ENCODE data around the gene NDUFS7. TPM values are rescaled to one million over a fixed set of nuclear protein-coding genes. Genes with fewer than 3 reads are reported as not detected.

The NDUFS7 gene
- total and polyA plus RNA-seq, 8 donors = 31.6 to 217 (median 117) TPM

- no peaks in the 10 kb centered on the region for H3K9me3 ChIP-seq
- no peak overlapping the region for H3K27ac ChIP-seq
- H3K27me3 ChIP-seq = no peaks in the 10 kb centered on the region
- H3K4me3 ChIP-seq = no peak overlapping the region
- no peak for DNase-seq
- intact Hi-C loops (cut with DNase I; ENCODE audit: low total_unique reads) = no loop called here
- 74 to 79% (median 79%) methylated on average over 12 to 27 of the region's 27 CpGs for WGBS, 5 donors
- peaks cover under 1 to 23% (median 13%) of the 10 kb centered on the region in 4 donors for H3K4me1 ChIP-seq
- H3K36me3 ChIP-seq = peaks cover 7 to 29% (median 25%) of the 10 kb centered on the region in 4 donors
- no peak for TF ChIP-seq CTCF (IDR thresholded peaks at IDR 0.05)
- TF ChIP-seq POLR2A (IDR thresholded peaks at IDR 0.05) = no peak
- no peak for TF ChIP-seq POLR2AphosphoS5 (IDR thresholded peaks at IDR 0.05)
- TF ChIP-seq EP300 (IDR thresholded peaks at IDR 0.05) = no peak
Measured at GRCh38 chr19:1379126-1379905, 4.4 kb upstream of the NDUFS7 start.

GRCh38 chr19:1379961-1380489, 3.7 kb upstream of the NDUFS7 start:
- no peaks in the 10 kb centered on the region for H3K9me3 ChIP-seq
- no peak for DNase-seq
- H3K4me3 ChIP-seq = no peak overlapping the region
- peaks cover 7 to 23% (median 22%) of the 10 kb centered on the region in 4 donors for H3K36me3 ChIP-seq
- intact Hi-C loops (cut with DNase I; ENCODE audit: low total_unique reads) = no loop called here
- no peaks in the 10 kb centered on the region for H3K27me3 ChIP-seq
- no peak overlapping the region for H3K27ac ChIP-seq
- H3K4me1 ChIP-seq = peaks cover 7 to 24% (median 20%) of the 10 kb centered on the region in 4 donors
- TF ChIP-seq CTCF (IDR thresholded peaks at IDR 0.05) = no peak
- no peak for TF ChIP-seq EP300 (IDR thresholded peaks at IDR 0.05)
- no peak for TF ChIP-seq POLR2AphosphoS5 (IDR thresholded peaks at IDR 0.05)
- no peak for TF ChIP-seq POLR2A (IDR thresholded peaks at IDR 0.05)
- WGBS, 5 donors = 70 to 77% (median 74%) methylated on average over 11 to 12 of the region's 12 CpGs

GRCh38 chr19:1382250-1382649, 1.5 kb upstream of the NDUFS7 start:
- intact Hi-C loops (cut with DNase I; ENCODE audit: low total_unique reads) = no loop called here
- Histone ChIP-seq H3K4me1 (peaks cover 12 to 46% (median 40%) of the 10 kb centered on the region in 4 donors), H3K27ac (no peak overlapping the region), H3K36me3 (peaks cover 9 to 29% (median 23%) of the 10 kb centered on the region in 4 donors), H3K9me3 (no peaks in the 10 kb centered on the region), H3K27me3 (no peaks in the 10 kb centered on the region), H3K4me3 (no peak overlapping the region)
- DNase-seq = no peak
- no peak for TF ChIP-seq POLR2AphosphoS5 (IDR thresholded peaks at IDR 0.05)
- TF ChIP-seq EP300 (IDR thresholded peaks at IDR 0.05) = no peak
- no peak for TF ChIP-seq CTCF (IDR thresholded peaks at IDR 0.05)
- TF ChIP-seq POLR2A (IDR thresholded peaks at IDR 0.05) = no peak
- 72 to 85% (median 79%) methylated on average over 3 of the region's 3 CpGs for WGBS, 5 donors

GRCh38 chr19:1383017-1383311, 743 bp upstream of the NDUFS7 start:
- intact Hi-C loops (cut with DNase I; ENCODE audit: low total_unique reads) = no loop called here
- WGBS, 5 donors = 10 to 14% (median 11%) methylated on average over 9 of the region's 9 CpGs
- Histone ChIP-seq H3K4me1 (peaks cover 12 to 51% (median 45%) of the 10 kb centered on the region in 4 donors), H3K27me3 (no peaks in the 10 kb centered on the region), H3K36me3 (peaks cover 7 to 29% (median 23%) of the 10 kb centered on the region in 4 donors), H3K4me3 (peak overlapping the region in 3 of 4 donors; percentile 72 to 96 (median 94)), H3K9me3 (no peaks in the 10 kb centered on the region), H3K27ac (peak overlapping the region in 1 of 5 donors; percentile 91)
- no peak for TF ChIP-seq POLR2A (IDR thresholded peaks at IDR 0.05)
- no peak for DNase-seq

- no peak for TF ChIP-seq CTCF (IDR thresholded peaks at IDR 0.05)
- no peak for TF ChIP-seq POLR2AphosphoS5 (IDR thresholded peaks at IDR 0.05)
- H3K9me3 ChIP-seq = no peaks in the 10 kb centered on the region
- 0 to 2% (median 0%) methylated on average over 8 to 23 of the region's 23 CpGs for WGBS, 5 donors
- peaks cover 12 to 56% (median 45%) of the 10 kb centered on the region in 4 donors for H3K4me1 ChIP-seq
- H3K27me3 ChIP-seq = no peaks in the 10 kb centered on the region
- intact Hi-C loops (cut with DNase I; ENCODE audit: low total_unique reads) = no loop called here
- peak overlapping the region; percentile 88 to 92 (median 89) for H3K27ac ChIP-seq
- peaks cover 16 to 34% (median 29%) of the 10 kb centered on the region in 4 donors for H3K36me3 ChIP-seq
- H3K4me3 ChIP-seq = peak overlapping the region; percentile 72 to 96 (median 91)
- no peak for DNase-seq
Measured at GRCh38 chr19:1384085-1384462, 367 bp downstream of the NDUFS7 start.

Measured in stomach (tissue), 9 donors.